ENCODE measurements around the gene IGFBPL1.

The IGFBPL1 gene

DNA sequence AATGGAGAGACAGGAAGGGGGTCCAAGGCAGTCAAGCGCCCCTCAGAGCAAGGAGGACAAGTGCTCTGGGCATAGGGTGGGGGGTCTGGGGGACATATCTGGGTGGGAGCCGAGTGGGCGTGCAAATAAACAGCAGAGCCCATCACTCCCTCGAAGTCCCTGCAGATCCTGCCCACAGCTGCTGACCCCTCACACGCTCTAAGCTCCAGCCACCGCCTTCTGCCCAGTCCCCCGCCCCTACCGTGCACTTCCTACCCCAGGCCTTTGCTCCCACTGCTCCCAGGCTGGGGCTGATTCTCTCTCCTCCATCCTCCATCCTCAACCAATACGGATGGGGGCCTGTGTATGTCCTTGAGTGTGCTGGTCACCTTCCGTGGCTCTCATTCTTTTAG, 48.7 kb downstream of the IGFBPL1 start:
- no peak for DNase-seq

DNA sequence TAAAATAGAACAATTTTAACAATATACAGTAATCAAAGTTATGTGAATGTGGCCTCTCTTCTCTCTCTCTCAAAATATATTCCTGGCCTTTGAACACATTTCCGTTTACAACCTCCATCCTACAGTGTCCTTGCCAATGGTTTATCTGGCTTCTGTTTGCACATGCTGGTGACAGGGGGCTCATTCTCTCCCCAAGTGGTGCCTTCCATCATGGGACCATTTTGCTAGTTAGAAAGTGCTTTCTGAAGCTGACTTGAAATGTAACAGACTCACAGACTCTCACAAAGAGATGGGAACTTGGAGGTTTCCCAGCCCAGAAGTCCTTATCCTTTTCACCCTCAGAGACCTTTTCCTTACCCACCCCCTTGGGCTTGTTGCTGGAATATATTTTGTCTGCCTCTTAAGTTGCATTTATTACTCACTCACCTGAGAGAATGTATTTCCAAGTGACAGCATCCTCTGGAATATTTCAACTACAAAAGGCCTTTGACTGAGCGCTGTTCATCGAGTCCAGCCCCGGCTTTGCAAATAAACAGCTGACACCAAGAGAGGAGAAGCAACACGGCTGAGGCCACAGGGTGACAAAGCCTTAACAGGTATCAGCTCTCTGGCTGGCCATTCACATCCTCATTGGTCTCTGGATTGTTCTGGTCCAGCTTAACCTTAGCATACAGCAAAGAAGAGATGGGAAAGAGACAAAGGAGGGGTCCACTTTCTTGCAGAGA, 49.2 kb downstream of the IGFBPL1 start:
- DNase-seq, result no peak

DNA sequence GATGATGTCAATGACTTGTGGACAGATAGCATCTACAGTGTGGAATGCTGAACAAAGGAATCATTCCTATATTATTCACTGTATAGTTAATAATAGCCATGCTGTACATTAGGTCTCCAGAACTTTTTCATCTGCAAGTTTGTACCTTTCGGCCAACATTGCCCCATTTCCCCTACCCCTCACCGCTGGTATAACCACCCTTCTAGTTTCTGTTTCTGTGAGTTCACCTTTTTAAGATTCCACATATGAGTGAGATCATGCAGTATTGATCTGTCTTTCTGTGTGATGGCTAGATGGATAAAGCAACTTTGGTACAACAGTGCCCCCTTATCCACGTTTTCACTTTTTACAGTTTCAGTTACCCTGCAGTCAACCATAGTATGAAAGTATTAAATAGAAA, 50.6 kb downstream of the IGFBPL1 start:
- no peak for DNase-seq

DNA sequence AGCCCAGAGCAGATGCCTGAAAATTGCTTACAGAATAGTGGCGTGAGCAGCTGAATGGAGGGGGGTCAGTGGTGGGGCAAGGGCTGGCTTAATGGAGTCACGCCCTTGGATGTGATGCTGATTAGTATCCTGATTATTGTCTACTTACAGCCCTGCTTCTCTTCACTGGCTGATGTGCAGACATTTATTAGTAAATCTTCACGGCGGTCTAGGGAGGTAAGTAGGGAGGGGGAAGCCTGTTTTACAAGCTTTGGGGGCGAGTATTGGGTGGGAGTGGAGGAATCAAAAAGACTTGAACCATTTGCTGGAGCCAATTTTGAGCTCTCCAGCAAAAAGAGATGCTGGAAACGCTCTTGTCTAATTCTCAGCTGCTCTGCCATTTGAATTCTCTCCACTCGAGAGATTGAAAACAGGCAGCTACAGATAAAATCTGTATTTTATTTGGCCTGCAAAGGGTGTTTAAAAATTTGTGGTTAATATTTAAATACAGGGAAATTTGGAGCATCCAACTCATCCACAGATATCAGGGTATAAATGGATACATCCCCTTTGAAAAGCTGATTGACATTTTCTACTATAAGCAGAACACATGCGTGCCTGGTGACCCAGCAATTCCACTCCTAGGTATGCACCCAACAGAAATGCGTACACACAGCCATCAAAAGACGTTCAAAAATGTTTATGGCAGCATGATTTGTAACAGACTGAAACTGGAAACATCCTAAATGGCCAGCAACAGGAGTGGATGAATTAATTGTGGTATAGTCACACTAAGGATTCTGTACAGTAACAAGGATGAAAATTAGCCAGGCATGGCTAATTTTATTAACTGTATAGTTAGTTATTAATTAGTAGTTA, 51.3 kb downstream of the IGFBPL1 start:
- no peak for DNase-seq

DNA sequence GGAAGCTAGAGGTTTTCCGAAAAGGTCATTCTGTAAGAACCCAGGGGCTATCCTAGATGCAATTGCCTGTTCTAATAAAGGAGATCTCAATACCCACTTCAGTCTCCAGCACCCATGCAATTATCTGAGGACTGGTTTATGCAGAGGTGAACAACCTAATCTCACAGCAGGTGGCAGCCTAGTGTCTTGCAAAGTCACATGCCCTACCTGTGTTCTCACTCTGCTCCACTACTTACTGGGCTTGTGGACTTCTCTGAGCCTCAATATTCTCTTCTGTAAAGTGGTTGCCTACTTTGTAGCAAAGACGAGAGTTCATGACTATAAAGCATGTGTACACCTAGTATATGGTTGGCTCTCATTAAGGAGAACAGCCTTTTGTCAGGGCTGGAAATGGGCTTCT, 52.8 kb downstream of the IGFBPL1 start:
- no peak for DNase-seq

DNA sequence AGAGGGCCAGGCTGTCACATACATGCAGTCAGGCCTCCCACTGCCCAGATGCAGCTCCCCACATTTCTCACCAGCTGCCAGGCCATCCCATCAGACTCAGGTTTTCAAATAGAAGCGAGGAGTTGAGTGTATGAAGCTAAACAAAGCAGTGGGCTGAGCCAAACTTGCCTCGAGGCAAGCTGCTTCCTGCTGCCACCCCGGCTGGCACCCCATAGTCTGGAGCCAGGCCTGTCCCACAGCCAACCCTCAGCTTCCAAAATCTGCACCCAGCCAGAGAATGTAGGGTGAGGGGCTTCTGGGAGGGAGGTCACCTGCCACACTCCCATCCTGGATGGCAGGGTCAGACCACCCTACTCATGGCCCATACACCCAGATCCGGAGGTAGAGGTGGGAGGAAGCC, 54.1 kb downstream of the IGFBPL1 start:
- no peak for DNase-seq

DNA sequence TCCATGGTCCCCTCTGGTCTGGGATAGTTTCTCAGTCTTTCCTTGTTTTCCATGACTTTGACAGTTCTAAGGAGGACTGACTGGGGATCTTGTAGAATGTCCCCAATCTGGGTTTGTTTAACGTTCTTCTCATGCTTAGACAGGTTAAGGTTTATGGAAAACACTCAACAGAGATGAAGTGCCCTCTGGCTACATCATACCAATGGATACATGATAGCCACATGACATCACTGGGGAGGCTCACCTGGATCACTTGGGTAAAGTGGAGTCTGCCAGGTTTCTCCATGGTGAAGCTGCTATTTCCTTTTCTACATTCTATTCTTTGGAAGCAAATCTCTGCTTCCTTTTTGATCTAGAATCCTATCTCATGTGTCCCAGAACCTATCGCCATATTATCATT, 55.5 kb downstream of the IGFBPL1 start:
- no peak for DNase-seq

DNA sequence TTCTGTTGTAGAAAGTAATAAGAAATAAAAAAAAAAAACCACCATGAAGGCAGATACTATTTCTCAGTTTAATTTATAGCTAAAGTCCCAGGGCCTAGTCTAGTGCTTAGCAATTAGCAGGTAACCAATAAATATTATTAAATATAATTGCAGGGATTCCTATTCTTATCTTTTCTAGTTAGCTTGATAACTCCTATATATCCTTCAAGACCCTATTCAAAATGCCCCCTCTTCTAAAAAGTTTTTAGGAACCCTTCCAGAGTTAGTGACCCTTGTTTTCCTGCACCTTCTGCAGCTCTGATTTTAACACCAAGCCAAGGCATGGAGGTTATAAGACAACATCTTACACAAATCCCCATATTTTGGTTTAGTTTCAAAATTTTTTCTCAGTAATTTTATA, 56.4 kb downstream of the IGFBPL1 start:
- no peak for DNase-seq

DNA sequence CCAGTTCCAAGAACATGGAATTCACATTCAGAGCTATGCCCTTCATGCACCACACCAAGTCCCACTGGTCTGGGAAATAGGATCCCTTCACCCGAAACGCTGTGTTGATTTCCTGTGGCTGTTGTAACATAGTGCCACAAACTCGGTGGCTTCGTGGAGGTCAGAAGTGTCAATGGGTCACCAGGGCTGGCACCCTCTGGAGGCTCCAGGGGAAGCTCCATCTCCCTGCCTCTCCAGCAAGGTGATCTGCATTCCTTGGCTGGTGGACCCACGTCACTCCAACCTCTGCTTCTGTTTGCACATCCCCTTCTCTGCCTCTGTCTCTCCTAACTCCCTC, 60.7 kb downstream of the IGFBPL1 start:
- no peak for DNase-seq

DNA sequence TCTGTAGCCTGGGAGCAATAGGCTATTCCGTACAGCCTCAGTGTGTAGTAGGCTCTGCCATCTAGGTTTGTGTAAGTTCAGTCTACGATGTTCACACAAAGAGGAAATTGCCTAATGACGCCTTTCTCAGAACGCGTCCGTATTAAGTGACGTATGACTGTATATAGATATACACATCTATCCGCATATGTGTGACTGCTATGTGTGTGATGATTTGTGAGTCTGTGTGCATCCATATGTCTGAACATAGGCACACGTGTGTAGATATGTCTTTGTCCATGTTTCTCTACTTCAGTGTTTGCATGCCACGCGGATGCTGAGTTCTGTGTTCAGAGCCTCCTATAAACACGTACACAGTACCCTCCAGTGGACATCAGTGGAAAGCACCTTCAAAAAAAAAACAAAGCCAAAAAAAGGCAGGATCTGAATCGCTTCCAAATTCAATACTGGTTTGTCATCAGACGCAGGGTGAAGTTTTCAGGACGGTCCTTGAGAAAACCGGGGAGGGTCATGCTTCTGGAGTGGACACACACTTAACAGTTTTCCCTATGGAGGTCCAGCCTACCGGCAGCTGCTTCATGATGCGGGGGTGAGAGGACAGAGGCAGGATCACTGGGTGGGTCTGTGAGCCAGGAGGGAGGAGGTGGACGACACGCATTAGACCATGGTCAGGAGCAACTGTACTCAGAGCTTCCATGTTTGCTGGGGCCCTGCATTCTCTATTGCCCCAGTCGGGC, 61.2 kb downstream of the IGFBPL1 start:
- peak in 1 of 2 experiments; percentile 34 for DNase-seq

DNA sequence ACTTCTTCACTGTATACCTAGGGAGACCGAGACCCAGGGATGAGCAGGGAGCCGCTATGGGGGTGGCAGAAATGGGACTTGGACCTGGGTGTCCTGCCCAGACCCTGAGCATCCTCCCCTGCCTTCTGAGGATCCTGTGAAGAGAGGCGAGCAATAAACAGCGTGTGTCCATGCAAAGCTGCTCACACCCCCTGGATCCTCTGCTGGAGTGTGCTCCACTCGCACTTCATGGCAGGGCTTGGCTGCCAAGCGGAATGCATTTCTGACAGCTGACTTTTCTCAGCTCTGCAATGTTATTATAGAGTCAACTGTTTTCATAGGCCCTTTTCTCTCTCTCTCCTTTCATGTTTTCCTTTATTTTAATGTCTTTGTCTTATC, 62.8 kb downstream of the IGFBPL1 start:
- no peak for DNase-seq

DNA sequence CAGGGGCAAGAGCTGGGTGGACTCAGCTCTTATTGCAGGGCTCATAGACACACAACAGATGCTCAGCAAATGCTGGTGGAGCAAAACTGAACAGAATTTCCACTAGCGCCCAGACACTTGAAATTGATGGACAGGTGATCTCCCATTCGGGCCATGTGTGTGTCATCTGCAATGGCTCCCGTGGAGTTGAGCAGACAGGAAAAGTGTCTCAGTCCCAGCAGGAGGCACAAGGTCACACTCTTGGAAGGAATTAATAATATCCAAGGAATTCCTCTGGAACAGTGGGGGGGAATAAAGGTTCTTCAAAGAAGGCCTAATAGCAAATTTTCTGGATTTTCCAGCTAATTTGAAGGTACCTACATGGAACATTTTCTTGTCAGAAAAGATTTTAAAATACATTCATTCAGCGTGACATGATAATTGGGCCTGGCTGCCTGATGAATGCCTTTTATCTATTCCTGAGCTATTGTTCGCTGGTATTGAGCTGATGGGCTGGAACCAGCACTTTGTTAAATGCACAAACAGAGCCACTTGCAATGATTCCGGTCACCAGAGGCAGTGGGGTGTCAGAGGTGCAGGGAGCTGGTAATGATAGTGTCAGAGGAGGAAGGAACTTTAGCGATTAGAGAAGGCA, 63.3 kb downstream of the IGFBPL1 start:
- no peak for DNase-seq

DNA sequence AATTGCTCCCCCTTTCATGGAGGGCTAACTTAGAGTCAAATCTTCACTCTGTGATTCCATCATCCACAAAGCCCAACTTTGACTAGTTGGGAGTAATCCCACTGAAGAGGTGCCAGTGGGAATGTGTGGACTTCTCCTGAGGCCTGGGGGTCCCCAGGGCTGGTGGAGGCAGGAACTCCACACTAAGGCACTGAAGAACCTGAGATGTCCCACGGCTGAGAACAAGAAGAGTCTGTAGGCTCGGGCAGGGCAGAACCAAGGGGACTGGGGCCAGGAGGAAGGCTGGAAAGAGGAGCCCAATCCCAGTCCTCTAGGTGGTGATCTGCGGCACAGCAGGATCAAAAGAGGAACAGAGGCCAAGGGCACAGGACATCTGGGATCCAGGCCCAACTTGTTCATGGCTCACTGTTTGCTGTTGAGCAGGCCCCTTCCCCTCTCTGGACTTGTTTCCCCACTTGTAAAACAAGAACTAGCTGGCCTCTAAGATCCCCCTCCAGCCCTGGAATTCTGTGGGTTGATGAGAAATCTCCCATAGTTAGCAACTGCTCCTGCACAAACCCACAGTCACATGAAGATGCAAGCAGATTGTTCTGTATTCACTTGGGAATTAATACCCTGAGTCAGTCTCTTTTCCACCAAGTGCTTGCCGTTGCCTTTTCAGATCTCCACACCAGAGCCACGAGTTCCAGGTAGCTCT, 64.4 kb downstream of the IGFBPL1 start:
- no peak for DNase-seq

DNA sequence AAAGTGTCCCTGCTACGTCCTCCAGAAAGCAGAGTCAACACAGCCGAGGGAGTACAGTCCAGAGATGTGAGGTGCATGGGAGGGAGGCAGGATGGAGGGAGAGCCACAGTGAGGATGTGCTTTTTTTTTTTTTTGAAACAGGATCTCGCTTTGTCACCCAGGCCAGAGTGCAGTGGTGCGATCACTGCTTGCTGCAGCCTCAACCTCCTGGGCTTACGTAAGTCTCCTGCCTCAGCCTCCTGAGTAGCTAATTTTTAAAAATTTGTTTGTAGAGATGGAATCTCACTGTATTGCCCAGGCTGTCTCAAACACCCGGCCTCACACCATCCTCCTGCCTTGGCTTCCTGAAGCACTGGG, 65.0 kb downstream of the IGFBPL1 start:
- no peak for DNase-seq

DNA sequence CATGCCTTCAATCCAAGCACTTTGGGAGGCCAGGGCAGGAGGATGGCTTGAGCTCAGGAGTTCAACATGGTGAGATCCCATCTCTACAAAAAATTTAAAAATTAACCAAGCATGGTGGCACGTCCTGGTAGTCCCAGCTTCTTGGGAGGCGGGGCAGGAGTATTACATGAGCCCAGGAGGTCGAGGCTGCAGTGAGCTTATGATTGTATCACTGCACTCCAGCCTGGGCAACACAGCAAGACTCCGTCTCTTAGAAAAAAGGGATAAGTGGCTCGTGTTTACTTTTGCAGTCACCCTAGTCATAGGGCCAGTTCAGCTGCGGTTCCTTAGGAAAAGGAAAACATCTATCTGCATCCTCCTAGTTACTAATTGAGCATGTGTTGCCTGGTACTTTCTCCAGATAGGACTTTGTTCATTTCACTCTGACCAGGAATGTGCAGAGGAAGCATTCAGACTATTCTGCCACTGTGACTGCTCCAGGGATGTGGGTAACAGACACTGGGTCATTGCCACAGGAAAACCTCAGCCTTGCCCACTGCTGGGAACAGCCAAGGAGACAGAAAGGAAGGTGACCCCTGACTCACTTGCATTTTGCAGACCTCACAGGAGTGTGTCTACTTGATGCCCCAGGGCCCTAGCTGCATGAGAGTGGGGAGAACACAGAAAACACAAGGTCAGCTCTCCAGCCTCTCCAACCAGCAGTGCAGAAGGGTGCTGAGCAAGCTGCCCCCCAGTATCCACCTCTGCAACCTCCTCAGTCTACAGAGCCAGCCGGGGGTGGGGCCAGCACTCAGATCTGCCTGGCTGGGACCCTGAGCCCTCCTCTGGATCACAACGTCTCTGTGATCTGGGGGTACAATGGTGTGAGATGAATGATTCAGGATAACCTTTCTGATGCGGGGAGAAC, 65.6 kb downstream of the IGFBPL1 start:
- no peak for DNase-seq

DNA sequence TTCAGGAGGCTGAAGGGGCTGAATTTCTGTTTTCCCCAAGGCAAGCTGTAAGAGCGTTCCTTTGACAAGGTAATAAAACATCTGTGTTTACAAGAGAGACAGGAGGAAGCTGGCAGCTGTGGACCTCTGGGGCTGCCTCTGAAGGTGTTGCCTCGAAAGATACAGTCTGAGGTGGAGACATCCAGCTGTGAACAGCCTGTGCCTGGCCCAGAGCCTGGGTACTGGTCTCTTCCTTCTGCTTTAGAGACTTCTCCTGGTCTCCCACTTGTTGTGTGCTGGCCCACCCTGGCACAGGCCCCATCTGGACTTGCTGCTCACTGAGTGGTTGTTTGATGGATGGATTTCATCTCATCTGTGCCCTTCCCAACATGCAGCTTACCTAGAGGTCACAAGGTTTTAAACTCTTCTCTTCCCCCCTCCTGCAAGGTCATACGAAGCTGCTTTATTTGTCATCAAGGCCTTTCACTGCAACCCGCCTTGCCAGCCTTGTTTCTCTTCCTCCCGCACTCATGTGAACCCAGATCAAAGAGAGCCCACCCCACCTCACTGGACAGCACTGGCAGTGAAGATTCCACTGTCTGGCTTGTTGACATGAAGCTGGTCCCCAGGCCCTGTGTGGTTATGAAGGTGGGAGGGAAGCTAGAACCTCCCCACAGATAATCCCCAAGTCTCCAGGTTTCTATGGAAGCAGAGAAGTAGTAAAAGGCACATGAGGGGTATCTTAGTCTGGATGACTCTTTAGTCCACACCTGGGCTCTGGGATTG, 66.7 kb downstream of the IGFBPL1 start:
- no peak for DNase-seq

DNA sequence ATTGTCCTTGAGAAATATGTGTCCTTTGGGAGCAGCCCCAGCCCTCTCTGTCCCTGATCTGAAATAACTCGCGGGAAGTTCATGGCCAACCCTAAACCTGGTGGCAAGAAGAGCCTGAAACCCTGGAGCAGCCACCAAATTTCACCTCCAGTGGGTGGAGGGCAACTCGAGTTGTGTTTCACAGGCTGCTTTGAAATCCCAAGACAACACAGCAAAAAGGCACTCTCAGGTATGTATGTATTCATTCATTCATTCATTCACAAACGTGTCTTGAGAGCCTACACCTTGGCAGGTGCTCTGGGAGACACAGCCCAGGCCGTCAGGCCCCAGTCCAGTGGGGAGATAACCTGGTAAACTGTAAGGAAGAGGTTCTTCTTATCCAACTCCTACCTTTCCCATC, 67.4 kb downstream of the IGFBPL1 start:
- DNase-seq, result no peak
